Measurements from ENCODE around the gene AMZ2. TPM values are rescaled to one million over a fixed set of nuclear protein-coding genes. Genes with fewer than 3 reads are reported as not detected.

The AMZ2 gene
- total RNA-seq, 1 experiment from 2014 or later: 88.3 TPM

GRCh38 chr17:68204736-68205135 lies 43.1 kb upstream of the AMZ2 start:
- H3K36me3 ChIP-seq (ENCODE audit: low read depth): no peaks in the 10 kb centered on the region
- no peaks in the 10 kb centered on the region for H3K27me3 ChIP-seq (ENCODE audit: insufficient read depth, low read depth)
- H3K4me1 ChIP-seq (replicated peaks; ENCODE audit: insufficient read depth): peaks cover 16% of the 10 kb centered on the region; the same call in 1 of the 2 replicates
- no peaks in the 10 kb centered on the region for H4K20me1 ChIP-seq (ENCODE audit: insufficient read depth)
- no peaks in the 10 kb centered on the region for H3K79me2 ChIP-seq (ENCODE audit: low read depth)
- peak overlapping the region; percentile 79 for H3K4me2 ChIP-seq
- DNase-seq: peak in 1 of 2 experiments; percentile 38
- CTCF ChIA-PET: interaction anchor here (0.6 to 1.0 kb wide), 3 partner anchors 20 to 148 kb away, joined by 3 to 8 read pairs (median 3); no protein-coding TSS in a partner anchor
- no peak overlapping the region for H3K27ac ChIP-seq
- POLR2A ChIA-PET (ENCODE audit: unreplicated experiment): no interaction called here
- peaks cover 7% of the 10 kb centered on the region; the same call in 1 of the 2 replicates for H3F3A ChIP-seq (ENCODE audit: insufficient read depth, low read depth)
- no peaks in the 10 kb centered on the region for H3K9me2 ChIP-seq (ENCODE audit: insufficient read depth)
- TF ChIP-seq EZH2 (IDR thresholded peaks at IDR 0.05; ENCODE audit: low read depth) (no peak), CTCF (conservative IDR thresholded peaks at IDR 0.05) (no peak)
- no peaks in the 10 kb centered on the region for H3K9me3 ChIP-seq (ENCODE audit: insufficient read depth, low read depth)
- H3K4me3 ChIP-seq: peak overlapping the region; percentile 74
- intact Hi-C loops (cut with micrococcal nuclease; ENCODE audit: unreplicated experiment): loop anchor here (1.0 to 10.0 kb wide), 2 partner anchors 195 to 210 kb away; partner anchors contain the start of gene C17orf58
- no TSS peak for BruUV-seq (replicated peaks)
- H2AFZ ChIP-seq: peak overlapping the region; percentile 69; the same call in 1 of the 2 replicates

GRCh38 chr17:68205251-68205807 lies 42.5 kb upstream of the AMZ2 start:
- ChIA-PET CTCF (interaction anchor here (0.5 to 1.0 kb wide), 4 partner anchors 21 to 231 kb away, joined by 3 to 10 read pairs (median 4); no protein-coding TSS in a partner anchor), POLR2A (ENCODE audit: unreplicated experiment) (no interaction called here)
- DNase-seq: peak; percentile 65 to 85
- no peaks in the 10 kb centered on the region for H3K79me2 ChIP-seq (ENCODE audit: low read depth)
- no peaks in the 10 kb centered on the region for H3K9me2 ChIP-seq (ENCODE audit: insufficient read depth)
- no TSS peak for BruUV-seq (replicated peaks)
- TF ChIP-seq CTCF (conservative IDR thresholded peaks at IDR 0.05) (peak; percentile 71), EZH2 (IDR thresholded peaks at IDR 0.05; ENCODE audit: low read depth) (no peak)
- peaks cover 7% of the 10 kb centered on the region; the same call in 1 of the 2 replicates for H3F3A ChIP-seq (ENCODE audit: insufficient read depth, low read depth)
- H3K4me2 ChIP-seq: peak overlapping the region; percentile 79
- no peaks in the 10 kb centered on the region for H4K20me1 ChIP-seq (ENCODE audit: insufficient read depth)
- peak overlapping the region; percentile 89 for H2AFZ ChIP-seq
- H3K9me3 ChIP-seq (ENCODE audit: insufficient read depth, low read depth): no peaks in the 10 kb centered on the region
- intact Hi-C loops (cut with micrococcal nuclease; ENCODE audit: unreplicated experiment): loop anchor here (1.0 to 10.0 kb wide), 2 partner anchors 194 to 211 kb away; partner anchors contain the start of gene C17orf58
- peak overlapping the region; percentile 74 for H3K4me3 ChIP-seq
- H3K27ac ChIP-seq: no peak overlapping the region
- H3K36me3 ChIP-seq (ENCODE audit: low read depth): no peaks in the 10 kb centered on the region
- H3K4me1 ChIP-seq (replicated peaks; ENCODE audit: insufficient read depth): peaks cover 14% of the 10 kb centered on the region; the same call in 1 of the 2 replicates
- H3K27me3 ChIP-seq (ENCODE audit: insufficient read depth, low read depth): no peaks in the 10 kb centered on the region

- no peak overlapping the region for H3K27ac ChIP-seq
- intact Hi-C loops (cut with micrococcal nuclease; ENCODE audit: unreplicated experiment): loop anchor here (1.0 to 10.0 kb wide), 2 partner anchors 193 to 211 kb away; partner anchors contain the start of gene C17orf58
- H3K36me3 ChIP-seq (ENCODE audit: low read depth): no peaks in the 10 kb centered on the region
- DNase-seq: no peak
- H2AFZ ChIP-seq: peak overlapping the region; percentile 89
- no peaks in the 10 kb centered on the region for H3K27me3 ChIP-seq (ENCODE audit: insufficient read depth, low read depth)
- H3F3A ChIP-seq (ENCODE audit: insufficient read depth, low read depth): peaks cover 7% of the 10 kb centered on the region; the same call in 1 of the 2 replicates
- no peaks in the 10 kb centered on the region for H3K9me2 ChIP-seq (ENCODE audit: insufficient read depth)
- H3K79me2 ChIP-seq (ENCODE audit: low read depth): no peaks in the 10 kb centered on the region
- no TSS peak for BruUV-seq (replicated peaks)
- peak overlapping the region; percentile 79 for H3K4me2 ChIP-seq
- H3K4me1 ChIP-seq (replicated peaks; ENCODE audit: insufficient read depth): peaks cover 11% of the 10 kb centered on the region; the same call in 1 of the 2 replicates
- no peaks in the 10 kb centered on the region for H3K9me3 ChIP-seq (ENCODE audit: insufficient read depth, low read depth)
- H3K4me3 ChIP-seq: peak overlapping the region; percentile 74
- TF ChIP-seq CTCF (conservative IDR thresholded peaks at IDR 0.05) (no peak), EZH2 (IDR thresholded peaks at IDR 0.05; ENCODE audit: low read depth) (no peak)
- no peaks in the 10 kb centered on the region for H4K20me1 ChIP-seq (ENCODE audit: insufficient read depth)
- ChIA-PET CTCF (interaction anchor here (0.5 to 1.0 kb wide), 2 partner anchors 42 to 230 kb away, joined by 4 to 10 read pairs; no protein-coding TSS in a partner anchor), POLR2A (ENCODE audit: unreplicated experiment) (no interaction called here)
These were observed 41.8 kb upstream of the AMZ2 start for GRCh38 chr17:68205808-68206720.
